Measurements from ENCODE around the gene FBXO42.

Gene FBXO42

GRCh38 chr1:16203550-16203949, 148.7 kb downstream of the FBXO42 start:
- no peak overlapping the region for H3K27ac Mint-ChIP-seq
- no peak for DNase-seq (ENCODE audit: low spot score in 2 of 2)
- H3K36me3 Mint-ChIP-seq = peaks cover 10% of the 10 kb centered on the region
- no peak for ATAC-seq (ENCODE audit: low read depth)
- H3K4me1 Mint-ChIP-seq = peaks cover 14% of the 10 kb centered on the region
- H3K27me3 Mint-ChIP-seq = no peaks in the 10 kb centered on the region
- H3K4me3 Mint-ChIP-seq = no peak overlapping the region
- H3K9me3 Mint-ChIP-seq = no peaks in the 10 kb centered on the region

- Mint-ChIP-seq H3K27ac (no peak overlapping the region), H3K27me3 (no peaks in the 10 kb centered on the region), H3K4me3 (no peak overlapping the region), H3K4me1 (peaks cover 14% of the 10 kb centered on the region), H3K36me3 (peaks cover 10% of the 10 kb centered on the region), H3K9me3 (no peaks in the 10 kb centered on the region)
- ATAC-seq (ENCODE audit: low read depth) (no peak), DNase-seq (ENCODE audit: low spot score in 2 of 2) (no peak)
Measured at GRCh38 chr1:16202281-16203210, 149.7 kb downstream of the FBXO42 start.

GRCh38 chr1:16199700-16200099, 152.6 kb downstream of the FBXO42 start:
- Mint-ChIP-seq H3K27me3 (no peaks in the 10 kb centered on the region), H3K27ac (no peak overlapping the region), H3K9me3 (no peaks in the 10 kb centered on the region), H3K4me1 (peaks cover 6% of the 10 kb centered on the region), H3K36me3 (peaks cover 12% of the 10 kb centered on the region), H3K4me3 (no peak overlapping the region)
- ATAC-seq (ENCODE audit: low read depth) = no peak
- no peak for DNase-seq (ENCODE audit: low spot score in 2 of 2)

GRCh38 chr1:16199157-16199501, 153.2 kb downstream of the FBXO42 start:
- no peak overlapping the region for H3K4me3 Mint-ChIP-seq
- H3K27ac Mint-ChIP-seq = peak overlapping the region; percentile 4
- H3K4me1 Mint-ChIP-seq = peaks cover 5% of the 10 kb centered on the region
- DNase-seq (ENCODE audit: low spot score in 2 of 2) = no peak
- peaks cover 13% of the 10 kb centered on the region for H3K36me3 Mint-ChIP-seq
- no peak for ATAC-seq (ENCODE audit: low read depth)
- H3K27me3 Mint-ChIP-seq = no peaks in the 10 kb centered on the region
- H3K9me3 Mint-ChIP-seq = no peaks in the 10 kb centered on the region

- peaks cover 5% of the 10 kb centered on the region for H3K4me1 Mint-ChIP-seq
- ATAC-seq (ENCODE audit: low read depth) (no peak), DNase-seq (ENCODE audit: low spot score in 2 of 2) (no peak)
- H3K4me3 Mint-ChIP-seq = no peak overlapping the region
- H3K27ac Mint-ChIP-seq = peak overlapping the region; percentile 4
- H3K9me3 Mint-ChIP-seq = no peaks in the 10 kb centered on the region
- peaks cover 10% of the 10 kb centered on the region for H3K36me3 Mint-ChIP-seq
- no peaks in the 10 kb centered on the region for H3K27me3 Mint-ChIP-seq
Measured at GRCh38 chr1:16198444-16199156, 153.7 kb downstream of the FBXO42 start.

GRCh38 chr1:16196874-16197273, 155.4 kb downstream of the FBXO42 start:
- no peak for ATAC-seq (ENCODE audit: low read depth)
- no peak for DNase-seq (ENCODE audit: low spot score in 2 of 2)
- Mint-ChIP-seq H3K27me3 (no peaks in the 10 kb centered on the region), H3K36me3 (peaks cover 6% of the 10 kb centered on the region), H3K9me3 (no peaks in the 10 kb centered on the region), H3K27ac (no peak overlapping the region), H3K4me1 (peaks cover 5% of the 10 kb centered on the region), H3K4me3 (no peak overlapping the region)
